Measurements from ENCODE around the gene CYP2J2.
"Not testable (repeated sequence)": the region's sequence is repeated elsewhere in the genome, so short reads cannot be mapped to it uniquely, and the experiment has no call there.

The CYP2J2 gene

GRCh38 chr1:59857679-59858354 is 68.8 kb downstream of the CYP2J2 start:
- no peak for DNase-seq

GRCh38 chr1:59856725-59857338 is 69.7 kb downstream of the CYP2J2 start:
- DNase-seq, result no peak

- DNase-seq, result not testable (repeated sequence)
These were observed 71.3 kb downstream of the CYP2J2 start for GRCh38 chr1:59855297-59855696.

GRCh38 chr1:59852117-59852516 is 74.5 kb downstream of the CYP2J2 start:
- no peak for DNase-seq

GRCh38 chr1:59846895-59847282 is 79.7 kb downstream of the CYP2J2 start:
- no peak for DNase-seq

GRCh38 chr1:59846209-59846894 is 80.2 kb downstream of the CYP2J2 start:
- DNase-seq, result no peak

- DNase-seq, result no peak
These were observed 81.5 kb downstream of the CYP2J2 start for GRCh38 chr1:59845091-59845490.

Data from OCI-M1 (cell line).